Hematopoietic multipotent progenitor cell treated with erythropoietin and hydrocortisone succinate and interleukin-3 and kit ligand, for 4 days (in vitro differentiated cells): ENCODE measurements around the gene ST8SIA3.
"Not testable (repeated sequence)": the region's sequence is repeated elsewhere in the genome, so short reads cannot be mapped to it uniquely, and the experiment has no call there.

Experiments used
- DNase-seq: peaks from one replicate; pipeline ENCODE4 v3.0.0-alpha.2; 2015

The ST8SIA3 gene

DNA sequence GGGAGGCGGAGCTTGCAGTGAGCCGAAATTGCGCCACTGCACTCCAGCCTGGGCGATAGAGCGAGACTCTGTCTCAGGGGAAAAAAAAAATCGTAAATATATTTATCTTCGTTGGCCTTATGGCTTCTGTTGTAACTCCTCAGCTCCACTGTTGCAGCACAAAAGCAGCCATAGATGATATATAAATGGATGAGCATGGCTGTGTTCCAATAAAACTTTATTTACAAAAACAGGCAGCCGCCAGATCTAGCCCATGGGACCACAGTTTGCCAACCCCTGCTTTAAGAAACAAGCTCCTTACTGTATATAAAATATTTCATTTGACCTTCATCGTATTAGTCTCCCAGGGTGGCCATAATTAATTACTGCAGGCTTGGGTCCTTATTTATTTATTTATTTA is 20.1 kb downstream of the ST8SIA3 start:
- no peak for DNase-seq

- no peak for DNase-seq
Observed at GRCh38 chr18:57373017-57373416, 20.7 kb downstream of the ST8SIA3 start.

DNA sequence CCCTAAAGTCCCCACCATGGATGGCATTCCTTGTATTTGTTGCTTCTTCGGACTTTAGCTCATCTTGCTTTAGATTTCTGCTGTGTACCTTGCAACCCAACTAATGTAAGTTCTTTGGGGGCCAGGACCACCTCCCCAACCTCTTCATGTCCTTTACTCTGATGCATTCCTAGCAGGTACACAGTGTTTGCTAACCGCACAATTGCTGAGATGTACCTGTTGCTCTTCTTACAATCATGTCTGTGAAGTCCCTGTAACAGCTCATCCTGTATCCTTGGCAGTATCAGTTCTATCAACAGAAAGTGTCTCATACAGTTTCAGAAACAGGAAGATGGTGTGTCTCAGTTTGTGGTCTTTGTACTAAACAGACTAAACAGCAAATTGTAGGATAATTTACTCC is 24.1 kb downstream of the ST8SIA3 start:
- DNase-seq = no peak

- DNase-seq = no peak
Observed at GRCh38 chr18:57389271-57389670, 36.9 kb downstream of the ST8SIA3 start.

DNA sequence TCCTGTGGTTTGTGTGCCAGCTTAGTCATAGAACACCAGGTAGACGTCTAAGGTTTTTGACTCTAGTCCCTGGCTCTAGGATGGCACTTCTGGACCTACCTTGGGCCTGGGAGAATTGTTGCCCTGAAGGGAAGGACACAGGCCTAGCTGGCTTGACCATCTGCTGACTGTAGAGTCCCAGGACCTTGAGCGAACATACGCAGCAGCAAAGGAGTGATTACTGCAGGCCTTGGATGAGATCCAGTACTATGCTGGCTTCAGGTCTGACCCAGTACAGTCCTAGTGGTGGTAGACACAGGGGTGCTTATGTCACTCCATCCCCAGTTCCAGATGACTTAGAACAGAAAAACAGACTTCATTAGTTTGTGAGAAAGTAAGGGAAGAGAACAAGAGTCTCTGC is 37.7 kb downstream of the ST8SIA3 start:
- DNase-seq = no peak

GRCh38 chr18:57394749-57395148 is 42.4 kb downstream of the ST8SIA3 start:
- DNase-seq = not testable (repeated sequence)

GRCh38 chr18:57396831-57397230 is 44.5 kb downstream of the ST8SIA3 start:
- not testable (repeated sequence) for DNase-seq

DNA sequence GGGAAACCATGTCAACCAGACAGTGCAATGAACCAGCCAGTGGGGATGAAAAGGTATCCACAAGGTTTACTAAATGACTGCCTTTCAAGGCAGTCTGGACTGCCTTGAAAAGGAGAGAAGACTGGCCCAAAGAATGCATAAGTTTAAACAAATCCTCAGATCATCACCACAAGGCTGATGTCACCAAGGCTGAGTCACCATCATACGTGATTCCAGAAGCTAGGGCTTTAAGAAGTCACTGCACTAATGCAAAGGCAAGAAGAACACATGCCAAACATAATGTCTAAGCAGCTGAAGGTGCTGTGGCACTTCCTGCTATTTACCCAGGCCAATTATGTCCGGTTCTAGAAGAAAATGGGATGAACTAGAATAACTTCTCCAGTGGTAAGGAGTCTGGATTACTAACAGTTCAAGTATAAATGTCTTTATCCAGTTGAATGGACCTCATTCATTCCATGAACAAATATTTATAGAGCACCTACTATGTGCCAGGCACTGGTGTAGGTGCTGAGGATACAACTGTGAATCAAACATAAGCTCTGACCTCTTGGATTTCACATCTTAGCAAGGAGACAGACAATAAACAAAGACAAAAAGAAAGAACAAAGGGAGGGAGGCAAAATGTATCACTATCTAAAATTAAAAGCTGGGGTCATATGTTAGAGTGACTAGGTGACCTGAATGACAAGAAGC is 45.2 kb downstream of the ST8SIA3 start:
- DNase-seq = no peak

DNA sequence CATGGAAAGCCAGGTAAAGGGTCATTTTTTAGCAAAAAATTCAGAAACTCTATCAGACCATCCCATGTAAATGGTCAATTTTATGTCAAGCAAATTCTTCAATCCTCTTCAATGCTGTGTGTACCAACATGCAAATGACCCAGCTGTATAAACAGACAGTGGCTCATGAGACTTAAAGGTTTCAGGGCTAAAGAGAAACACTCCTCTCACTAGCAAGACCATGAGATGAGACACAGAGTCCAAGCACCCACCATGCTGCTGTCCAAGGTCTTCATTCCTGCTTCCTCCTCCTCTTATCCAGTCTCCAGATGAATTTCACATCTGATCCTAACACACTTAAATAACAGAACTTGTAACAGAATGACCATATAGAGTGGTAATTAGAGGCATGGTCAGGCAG is 52.0 kb downstream of the ST8SIA3 start:
- DNase-seq = no peak

- no peak for DNase-seq
Observed at GRCh38 chr18:57409650-57410049, 57.3 kb downstream of the ST8SIA3 start.

GRCh38 chr18:57410749-57411148 is 58.4 kb downstream of the ST8SIA3 start:
- no peak for DNase-seq

DNA sequence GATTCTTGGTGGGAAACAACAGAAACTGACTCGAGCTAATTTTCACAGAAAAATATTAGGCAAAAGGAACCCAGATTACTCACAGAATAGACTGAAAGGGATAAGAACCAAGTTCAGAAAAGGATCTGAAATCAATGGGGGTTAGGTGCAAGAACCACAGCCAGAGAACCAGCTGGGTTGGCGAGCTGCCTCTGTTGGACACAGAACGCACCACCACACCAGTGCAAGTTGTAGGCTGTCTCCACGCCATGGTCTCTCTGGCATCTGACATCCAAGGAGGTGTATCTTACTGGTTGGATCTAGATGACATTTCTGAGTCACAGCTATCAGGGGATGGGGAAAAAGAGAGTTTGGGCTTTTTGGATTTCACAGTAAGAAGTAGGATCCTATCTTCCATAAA is 64.2 kb downstream of the ST8SIA3 start:
- DNase-seq = no peak
